ENCODE measurements around the gene ADGRG3.
A peak's percentile ranks its signal among the peaks of the same experiment; 100 is the strongest.
"Not testable (repeated sequence)": the region's sequence is repeated elsewhere in the genome, so short reads cannot be mapped to it uniquely, and the experiment has no call there.

ADGRG3 gene

GRCh38 chr16:57663917-57664661, 4.0 kb upstream of the ADGRG3 start:
- DNase-seq: no peak

- no peak for DNase-seq
Observed at GRCh38 chr16:57664662-57665025, 3.5 kb upstream of the ADGRG3 start.

DNA sequence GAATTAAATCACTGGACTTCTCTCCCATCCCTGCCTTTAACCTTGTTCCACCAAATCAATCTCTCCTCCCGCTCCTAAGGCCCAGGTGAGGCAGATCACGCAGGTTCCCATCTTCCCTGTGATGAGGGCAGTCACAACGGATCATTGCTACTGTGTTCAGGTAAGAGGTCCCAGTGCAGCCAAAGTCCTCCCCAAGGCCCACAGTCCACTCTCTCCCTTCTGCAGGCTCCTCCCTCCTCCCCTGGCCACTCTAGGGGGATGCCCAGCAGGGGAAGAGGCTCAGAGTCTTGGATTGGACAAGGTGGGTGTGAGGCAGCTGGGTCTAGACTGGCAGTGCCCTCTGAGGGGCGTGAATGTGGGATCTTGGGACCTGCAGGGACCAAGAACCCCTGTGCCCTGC, 2.6 kb upstream of the ADGRG3 start:
- DNase-seq: no peak

- no peak for DNase-seq
Observed at GRCh38 chr16:57666353-57667047, 1.6 kb upstream of the ADGRG3 start.

DNA sequence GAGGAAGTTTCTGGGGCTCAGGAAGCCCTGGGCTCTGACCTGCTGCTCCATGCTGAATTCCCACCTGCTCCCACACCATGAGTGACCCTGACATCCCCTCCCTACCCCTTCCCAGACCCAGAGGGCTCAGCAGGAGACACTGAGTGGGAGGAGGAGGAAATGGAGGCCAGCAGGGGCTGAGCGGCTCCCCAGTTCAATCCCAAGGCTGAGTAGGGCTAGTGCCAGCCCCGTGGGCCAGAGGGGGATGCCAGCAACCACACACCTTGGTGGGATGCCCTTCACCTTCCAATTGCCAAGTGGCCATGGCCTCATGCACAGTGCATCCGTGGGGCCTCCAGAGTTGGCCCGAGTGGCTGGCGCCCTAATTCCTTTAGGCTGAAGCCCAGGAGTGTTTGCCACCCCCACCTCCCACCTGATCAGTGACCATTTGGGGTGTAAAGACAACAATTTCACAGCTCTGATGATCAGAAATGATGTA, 1.0 kb upstream of the ADGRG3 start:
- no peak for DNase-seq

GRCh38 chr16:57667526-57668262, 412 bp upstream of the ADGRG3 start:
- peak; percentile 67 for DNase-seq

GRCh38 chr16:57668630-57669475, 747 bp downstream of the ADGRG3 start:
- no peak for DNase-seq

DNA sequence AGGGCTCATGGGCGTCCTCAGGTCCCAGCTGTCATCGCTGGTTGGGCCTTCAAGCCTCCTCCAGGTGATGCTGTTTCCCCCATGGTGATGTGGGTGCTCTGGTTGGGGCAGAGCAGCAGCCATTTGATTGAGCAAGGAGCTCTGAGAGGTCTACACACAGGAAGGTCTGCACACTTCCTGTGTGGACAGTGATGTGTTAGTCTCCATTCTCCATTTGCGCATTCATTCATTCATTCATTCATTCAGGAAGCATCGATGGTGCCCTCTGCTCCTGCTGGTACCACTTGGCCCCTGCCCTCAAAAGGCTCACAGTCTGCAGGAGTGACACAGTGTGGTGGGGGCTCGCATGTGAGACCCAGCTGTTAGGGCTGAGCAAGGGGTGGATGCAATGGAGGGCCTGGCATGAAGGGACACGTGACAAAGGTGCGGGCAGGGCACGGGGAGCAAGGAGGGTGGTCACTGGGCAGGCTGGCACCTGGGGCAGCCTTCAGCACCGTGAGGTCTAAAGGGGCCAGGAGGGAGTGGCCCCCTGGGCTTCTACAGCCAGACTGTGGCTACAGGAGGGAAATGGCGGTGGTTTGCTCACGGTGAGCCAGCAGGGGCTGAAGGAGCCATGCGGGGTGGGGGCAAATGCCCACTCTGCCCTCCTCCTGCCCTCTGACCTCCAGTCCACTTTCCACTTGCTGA, 1.5 kb downstream of the ADGRG3 start:
- peak; percentile 37 for DNase-seq

DNA sequence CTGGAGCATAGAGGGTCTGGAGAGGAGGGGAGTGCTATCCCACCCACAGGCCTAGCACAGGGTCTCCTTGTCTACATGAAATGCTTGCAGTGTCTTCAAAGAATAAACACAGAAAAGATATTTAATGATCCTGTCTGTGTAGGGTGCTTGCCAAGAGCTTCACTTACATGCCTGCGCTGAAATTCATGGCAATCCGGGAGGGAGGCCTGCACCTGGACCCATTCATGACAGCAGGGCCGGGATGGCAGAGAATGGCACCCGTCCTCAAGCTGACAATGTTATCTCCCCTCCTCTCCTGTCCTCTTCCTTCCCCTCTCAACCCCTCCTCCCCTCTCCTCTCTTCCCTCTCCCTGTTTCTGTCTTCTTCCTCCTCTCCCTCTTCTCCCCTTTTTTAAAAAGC, 2.1 kb downstream of the ADGRG3 start:
- no peak for DNase-seq

DNA sequence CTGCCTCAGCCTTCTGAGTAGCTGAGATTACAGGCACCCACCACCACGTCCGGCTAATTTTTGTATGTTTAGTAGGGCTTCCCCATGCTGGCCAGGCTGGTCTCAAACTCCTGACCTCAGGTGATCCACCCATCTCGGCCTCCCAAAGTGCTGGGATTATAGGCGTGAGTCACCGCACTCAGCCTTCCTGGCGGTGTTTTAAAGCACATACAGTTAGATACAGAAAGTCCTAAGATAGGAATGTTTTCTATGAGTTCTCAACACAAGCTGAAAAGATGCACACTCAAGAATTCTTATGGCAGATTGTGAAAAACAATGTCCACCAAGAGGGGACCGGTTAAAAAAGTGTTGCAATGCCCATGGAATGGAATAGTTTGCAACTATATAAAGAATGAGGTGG, 3.3 kb downstream of the ADGRG3 start:
- DNase-seq: not testable (repeated sequence)

DNA sequence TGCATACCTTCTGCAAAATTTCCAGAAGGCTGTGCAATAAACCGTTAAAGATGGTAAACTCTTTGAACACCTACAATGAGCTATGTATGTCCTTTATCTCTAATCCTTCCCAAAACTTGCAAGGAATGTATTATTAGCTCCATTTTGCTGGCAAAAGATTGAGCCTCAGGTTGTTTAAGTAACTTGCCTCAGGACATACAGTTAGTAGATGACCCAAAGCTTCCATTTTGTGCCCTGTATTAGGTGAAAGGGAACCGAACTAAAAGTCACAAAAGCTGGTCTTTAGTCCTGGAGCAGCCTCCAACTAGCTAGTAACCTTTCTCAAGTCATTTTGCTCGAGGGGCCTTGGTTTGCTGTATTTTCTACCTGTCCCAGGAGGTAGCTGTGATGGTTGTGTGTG, 4.3 kb downstream of the ADGRG3 start:
- no peak for DNase-seq

- DNase-seq: no peak
Observed at GRCh38 chr16:57672824-57673223, 4.7 kb downstream of the ADGRG3 start.

DNA sequence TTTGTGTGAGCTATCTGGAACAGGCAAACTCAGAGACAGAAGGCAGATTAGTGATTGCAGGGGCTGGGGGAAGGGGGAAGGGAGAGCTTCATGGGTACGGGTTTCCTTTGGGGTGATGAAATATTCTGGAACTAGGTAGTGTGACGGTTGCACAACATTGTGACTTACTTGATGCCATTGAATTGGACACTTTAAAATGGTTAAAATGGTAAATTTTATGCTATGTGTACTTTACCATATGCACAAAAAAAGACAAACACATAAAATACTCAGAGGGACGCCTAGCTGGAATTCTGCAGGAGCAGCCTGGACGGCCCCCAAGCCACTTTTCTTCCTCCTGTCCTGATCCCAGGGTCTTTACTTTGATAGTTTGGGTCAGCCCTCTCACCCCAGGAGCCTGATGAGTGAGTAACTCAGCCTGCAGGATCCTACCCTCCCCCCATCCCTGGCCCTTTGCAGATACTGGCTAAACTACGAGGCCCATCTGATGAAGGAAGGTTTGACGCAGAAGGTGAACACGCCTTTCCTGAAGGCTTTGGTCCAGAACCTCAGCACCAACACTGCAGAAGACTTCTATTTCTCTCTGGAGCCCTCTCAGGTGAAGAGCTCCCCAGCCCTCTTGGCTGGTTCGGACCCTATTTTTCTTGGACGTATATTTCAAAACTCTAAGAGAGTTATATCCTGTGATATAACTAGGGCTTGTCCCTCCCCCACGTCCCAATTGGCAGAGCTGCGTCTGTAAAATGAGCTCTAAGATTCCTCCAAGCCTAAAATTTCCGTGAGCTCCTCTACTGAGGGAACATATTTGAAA, 7.8 kb downstream of the ADGRG3 start:
- DNase-seq: peak; percentile 74

DNA sequence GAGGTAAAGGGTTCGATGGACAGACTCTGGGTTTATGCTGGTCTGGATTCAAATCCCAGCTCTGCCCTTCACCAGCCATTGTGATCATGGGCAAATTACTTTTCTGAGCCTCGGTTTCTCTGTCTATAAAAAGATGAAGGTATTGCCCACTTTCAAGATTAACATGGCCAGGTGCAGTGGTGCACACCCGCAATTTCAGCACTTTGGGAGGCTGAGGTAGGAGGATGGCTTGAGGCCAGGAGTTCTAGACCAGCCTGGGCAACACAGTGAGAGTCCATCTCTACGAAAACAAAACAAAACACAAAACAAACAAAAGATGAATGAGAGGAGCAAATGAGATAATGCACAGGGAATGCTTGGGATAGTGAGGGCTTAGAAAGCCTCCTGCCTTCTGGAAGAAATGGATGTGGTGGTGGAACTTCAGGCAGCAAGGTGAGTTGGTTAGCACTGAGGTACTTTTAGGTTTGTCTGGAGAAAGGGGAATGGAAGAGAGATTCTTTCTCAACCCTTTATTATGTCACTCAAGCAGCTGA, 8.5 kb downstream of the ADGRG3 start:
- DNase-seq: no peak

DNA sequence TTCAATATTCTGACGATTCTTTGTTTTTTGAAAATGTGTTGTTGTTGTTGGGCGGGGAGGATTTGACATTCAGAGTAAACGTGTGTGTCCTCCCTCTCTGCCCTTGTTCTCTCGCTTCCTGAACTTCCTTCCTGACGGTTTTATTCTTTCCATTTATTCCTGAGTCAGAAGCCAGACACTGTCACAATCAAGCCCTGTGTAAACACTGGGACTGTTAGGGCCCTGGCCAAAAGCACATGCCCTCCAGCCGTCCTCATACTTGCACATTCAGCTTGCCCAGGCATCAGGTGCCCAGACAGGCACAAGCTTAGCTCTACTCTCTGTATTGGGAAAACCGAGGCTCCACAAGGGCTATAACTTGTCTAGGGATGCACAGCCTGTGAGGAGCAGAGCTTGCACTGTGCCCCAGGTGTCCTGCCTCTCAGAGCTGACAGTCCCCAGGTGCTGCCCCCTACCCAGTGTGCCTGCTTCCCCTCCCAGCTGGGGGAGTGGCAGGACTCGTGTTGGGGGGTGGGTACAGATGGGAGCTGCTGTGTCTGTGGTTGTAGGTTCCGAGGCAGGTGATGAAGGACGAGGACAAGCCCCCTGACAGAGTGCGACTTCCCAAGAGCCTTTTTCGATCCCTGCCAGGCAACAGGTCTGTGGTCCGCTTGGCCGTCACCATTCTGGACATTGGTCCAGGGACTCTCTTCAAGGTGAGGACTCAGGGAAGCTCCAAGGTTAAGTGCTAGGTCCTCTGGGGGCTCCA, 9.7 kb downstream of the ADGRG3 start:
- no peak for DNase-seq

DNA sequence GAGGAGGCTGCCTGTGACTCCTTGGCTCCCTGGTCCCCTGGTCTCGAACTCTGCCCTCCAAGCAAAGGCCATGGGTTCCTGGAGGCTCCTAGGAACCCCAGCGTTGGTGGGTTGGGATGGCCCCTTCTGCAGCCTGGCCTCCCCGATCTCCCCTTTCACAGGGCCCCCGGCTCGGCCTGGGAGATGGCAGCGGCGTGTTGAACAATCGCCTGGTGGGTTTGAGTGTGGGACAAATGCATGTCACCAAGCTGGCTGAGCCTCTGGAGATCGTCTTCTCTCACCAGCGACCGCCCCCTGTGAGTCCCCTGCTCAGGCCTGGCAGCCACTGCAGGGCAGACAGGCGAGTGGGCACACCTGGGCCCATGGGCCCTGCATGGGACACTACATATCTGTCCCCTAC, 10.9 kb downstream of the ADGRG3 start:
- DNase-seq: no peak

GRCh38 chr16:57679767-57680482, 11.8 kb downstream of the ADGRG3 start:
- DNase-seq: no peak

DNA sequence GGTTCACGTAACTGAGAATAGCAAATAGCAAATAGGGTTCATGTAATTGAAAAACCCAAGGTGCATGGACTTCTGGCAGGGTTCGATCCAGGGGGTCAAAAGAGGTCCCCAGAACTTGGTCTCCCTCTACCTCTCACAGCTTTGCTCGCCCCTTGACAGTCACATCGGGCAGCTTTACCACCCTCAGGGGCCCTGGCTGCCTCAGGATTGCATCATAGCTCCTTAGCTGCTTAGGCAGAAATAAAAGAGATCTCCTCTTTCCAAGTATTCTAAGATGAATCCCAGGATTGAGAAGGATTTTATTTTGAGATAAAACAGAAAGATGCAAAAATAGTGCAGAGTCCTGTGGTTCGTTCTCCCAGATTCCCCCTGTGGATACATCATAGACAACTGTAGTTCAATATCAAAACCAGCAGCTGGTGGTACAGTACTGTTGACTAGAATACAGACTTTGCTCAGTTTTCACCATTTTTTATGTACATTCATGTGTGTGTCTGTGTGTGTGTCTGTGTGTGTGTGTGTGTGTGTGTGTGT, 12.8 kb downstream of the ADGRG3 start:
- peak; percentile 30 for DNase-seq

Data from hematopoietic multipotent progenitor cell treated with erythropoietin and hydrocortisone succinate and interleukin-3 and kit ligand, for 6 days (in vitro differentiated cells).